Neural cell (in vitro differentiated cells): ENCODE results near the gene STOM. TPM values are rescaled to one million over a fixed set of nuclear protein-coding genes. Genes with fewer than 3 reads are reported as not detected.

ENCODE experiments used
- H2AFZ ChIP-seq: fragments of 200-600, 300-800 bp; sonication (generic), shearing (Covaris generic); 2 replicates; pipeline ENCODE4 v1.6.0; 2014; ENCODE audit warnings: low read depth, mild to moderate bottlenecking, antibody characterized with exemption, low read length, moderate library complexity
- H3F3A ChIP-seq: fragments of 200-600 bp; shearing (Covaris generic); 2 replicates; pipeline ENCODE4 v1.6.1; 2016; ENCODE audit warnings: mild to moderate bottlenecking, moderate library complexity, mixed read lengths, antibody characterized with exemption, low read length; ENCODE audit not compliant: insufficient read depth, poor library complexity, severe bottlenecking
- H3K27ac ChIP-seq: fragments of 200-600, 300-800 bp; sonication (generic), shearing (Covaris generic); 2 replicates; pipeline ENCODE4 v1.5.1; 2014; ENCODE audit warnings: mild to moderate bottlenecking, low read length, moderate library complexity
- H3K27me3 ChIP-seq: fragments of 300-800, 200-600 bp; sonication (generic), shearing (Covaris generic); 2 replicates; pipeline ENCODE4 v1.6.0; 2014; ENCODE audit warnings: mild to moderate bottlenecking, low read depth, low read length, moderate library complexity; ENCODE audit not compliant: insufficient read depth
- H3K36me3 ChIP-seq: fragments of 300-800, 200-600 bp; sonication (generic), shearing (Covaris generic); 2 replicates; pipeline ENCODE4 v1.5.1; 2014; ENCODE audit warnings: mild to moderate bottlenecking, antibody characterized with exemption, low read length, moderate library complexity; ENCODE audit not compliant: insufficient read depth
- H3K4me2 ChIP-seq: fragments of 300-800, 200-600 bp; sonication (generic), shearing (Covaris generic); 2 replicates; pipeline ENCODE4 v1.6.0; 2014; ENCODE audit warnings: mild to moderate bottlenecking, low read length
- H3K4me3 ChIP-seq: fragments of 300-800, 200-600 bp; sonication (generic), shearing (Covaris generic); 2 replicates; pipeline ENCODE4 v1.5.1; 2014; ENCODE audit warnings: mild to moderate bottlenecking, low read length, moderate library complexity
- H3K79me2 ChIP-seq: fragments of 200-600 bp; shearing (Covaris generic); replicated peaks from 2 replicates; pipeline ENCODE4 v1.6.0; 2014; ENCODE audit warnings: mild to moderate bottlenecking, low read length, moderate library complexity; ENCODE audit not compliant: insufficient read depth
- H3K9ac ChIP-seq: fragments of 300-800, 200-600 bp; sonication (generic), shearing (Covaris generic); 2 replicates; pipeline ENCODE4 v1.6.1; 2016; ENCODE audit warnings: mild to moderate bottlenecking, low read length, mixed read lengths
- H3K9me2 ChIP-seq: fragments of 200-600 bp; shearing (Covaris generic); 2 replicates; pipeline ENCODE4 v1.6.1; 2016; ENCODE audit warnings: mild to moderate bottlenecking, low read length, mixed read lengths; ENCODE audit not compliant: insufficient read depth
- H3K9me3 ChIP-seq: fragments of 200-600, 300-800 bp; sonication (generic), shearing (Covaris generic); 2 replicates; pipeline ENCODE4 v1.6.1; 2016; ENCODE audit warnings: mild to moderate bottlenecking, mixed run types, low read length, moderate library complexity, mixed read lengths
- H4K20me1 ChIP-seq: fragments of 200-600 bp; shearing (Covaris generic); 2 replicates; pipeline ENCODE4 v1.6.1; 2016; ENCODE audit warnings: mild to moderate bottlenecking, mixed run types; ENCODE audit not compliant: insufficient read depth
- CTCF ChIP-seq: fragments of 450-650 bp; IDR thresholded peaks from 2 replicates; pipeline ENCODE4 v1.5.1; 2014; ENCODE audit warnings: antibody characterized with exemption, mild to moderate bottlenecking, moderate library complexity; ENCODE audit not compliant: poor library complexity, severe bottlenecking
- EP300 ChIP-seq: fragments of 450-650 bp; conservative IDR thresholded peaks from 2 replicates; pipeline ENCODE4 v1.6.1; 2014; ENCODE audit warnings: antibody characterized with exemption, mild to moderate bottlenecking, moderate library complexity; ENCODE audit not compliant: poor library complexity, severe bottlenecking
- EZH2 ChIP-seq: fragments of 200-600, 300-800 bp; shearing (Covaris generic), sonication (generic); IDR thresholded peaks from 2 replicates; pipeline ENCODE4 v1.6.1; 2014; ENCODE audit warnings: antibody characterized with exemption, low read length, borderline replicate concordance, mild to moderate bottlenecking; ENCODE audit not compliant: insufficient read depth, poor library complexity, severe bottlenecking
- MXI1 ChIP-seq: fragments of 450-650 bp; conservative IDR thresholded peaks from 2 replicates; pipeline ENCODE4 v1.6.1; 2014; ENCODE audit warnings: antibody characterized with exemption, mild to moderate bottlenecking; ENCODE audit not compliant: poor library complexity, severe bottlenecking
- POLR2AphosphoS5 ChIP-seq: IDR thresholded peaks from 2 replicates; pipeline ENCODE4 v1.6.1; 2012
- RAD21 ChIP-seq: fragments of 450-650 bp; conservative IDR thresholded peaks from 2 replicates; pipeline ENCODE4 v1.6.1; 2014; ENCODE audit warnings: antibody characterized with exemption, mild to moderate bottlenecking, moderate library complexity
- REST ChIP-seq: IDR thresholded peaks from 2 replicates; pipeline ENCODE4 v1.6.1; 2012; ENCODE audit warnings: borderline replicate concordance
- SMC3 ChIP-seq: fragments of 450-650 bp; conservative IDR thresholded peaks from 2 replicates; pipeline ENCODE4 v1.6.1; 2014; ENCODE audit warnings: antibody characterized with exemption, mild to moderate bottlenecking, moderate library complexity; ENCODE audit not compliant: poor library complexity
- TAF1 ChIP-seq: IDR thresholded peaks from 2 replicates; pipeline ENCODE4 v1.6.1; 2012; ENCODE audit warnings: low read depth
- polyA plus RNA-seq: library from polyadenylated mRNA; depleted of rRNA; stranded (reverse); fragments of >200 nt; gene quantifications from 2 replicates; pipeline ENCODE4 v1.2.3, GENCODE V29; 2014

Gene STOM
- polyA plus RNA-seq, 1 donor from 2014 or later, result 0.11 TPM

- H3K9ac ChIP-seq, result no peak overlapping the region
- no peak overlapping the region for H3K4me2 ChIP-seq
- no peaks in the 10 kb centered on the region for H3F3A ChIP-seq
- no peaks in the 10 kb centered on the region for H3K79me2 ChIP-seq
- no peaks in the 10 kb centered on the region for H3K9me3 ChIP-seq
- H2AFZ ChIP-seq, result no peak overlapping the region
- H3K4me3 ChIP-seq, result no peak overlapping the region
- H3K27ac ChIP-seq, result no peak overlapping the region
- no peaks in the 10 kb centered on the region for H3K27me3 ChIP-seq
- no peaks in the 10 kb centered on the region for H4K20me1 ChIP-seq
- no peaks in the 10 kb centered on the region for H3K9me2 ChIP-seq
- TF ChIP-seq EP300 (no peak), POLR2AphosphoS5 (no peak), TAF1 (no peak), MXI1 (no peak), REST (no peak), EZH2 (no peak)
- H3K36me3 ChIP-seq, result no peaks in the 10 kb centered on the region
Measured at GRCh38 chr9:121336665-121337064, 33.4 kb downstream of the STOM start.

DNA sequence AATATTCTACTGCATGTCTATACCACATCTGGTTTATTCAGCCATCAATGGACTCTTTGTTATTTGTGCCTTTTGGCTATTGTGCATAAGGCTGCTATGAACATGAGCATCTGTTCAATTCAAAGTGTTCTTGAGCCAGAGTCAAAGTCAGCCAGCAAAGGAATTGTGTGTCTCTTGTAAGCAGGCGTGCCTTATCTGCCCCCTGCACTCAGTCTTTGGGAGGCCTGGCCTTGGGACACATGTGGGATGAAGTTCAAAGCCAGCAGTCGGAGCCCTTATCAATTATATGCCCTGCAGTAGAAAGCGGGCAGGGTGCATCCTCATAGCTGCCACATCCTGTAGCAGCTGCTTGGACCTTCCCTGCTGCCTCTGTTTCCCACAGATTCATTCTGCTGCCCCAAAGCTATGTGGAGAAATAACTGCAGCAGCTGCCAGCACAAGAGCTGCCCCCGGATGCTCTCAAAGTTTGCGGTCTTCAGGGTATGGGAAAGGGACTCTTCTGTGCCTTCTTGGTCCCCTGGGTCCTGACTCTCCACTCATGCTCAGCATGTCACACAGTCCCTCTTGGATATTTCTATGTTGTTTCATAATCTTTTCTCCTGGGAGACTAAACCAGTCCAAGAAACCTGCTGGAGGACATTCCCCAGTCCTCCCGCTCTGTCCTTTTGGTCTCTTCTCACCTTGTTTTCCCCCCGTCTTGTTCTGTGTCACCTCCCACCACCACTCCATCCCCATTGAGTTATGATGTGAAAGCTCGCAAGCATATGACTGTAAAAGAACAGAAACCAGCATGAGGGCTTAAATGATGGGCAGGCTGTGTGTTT, 35.9 kb downstream of the STOM start:
- Histone ChIP-seq H3K9me2 (no peaks in the 10 kb centered on the region), H2AFZ (no peak overlapping the region), H3K36me3 (no peaks in the 10 kb centered on the region), H3K27ac (no peak overlapping the region), H4K20me1 (no peaks in the 10 kb centered on the region), H3K4me3 (no peak overlapping the region), H3K4me2 (no peak overlapping the region), H3K27me3 (no peaks in the 10 kb centered on the region), H3F3A (no peaks in the 10 kb centered on the region), H3K9me3 (no peaks in the 10 kb centered on the region), H3K79me2 (no peaks in the 10 kb centered on the region), H3K9ac (no peak overlapping the region)
- no peak for TF ChIP-seq EZH2
- no peak for TF ChIP-seq SMC3
- TF ChIP-seq CTCF, result no peak
- no peak for TF ChIP-seq EP300
- TF ChIP-seq POLR2AphosphoS5, result no peak
- no peak for TF ChIP-seq RAD21
- no peak for TF ChIP-seq REST
- TF ChIP-seq TAF1, result no peak
- TF ChIP-seq MXI1, result no peak
